ENCODE measurements around the gene ARL4C. TPM values are rescaled to one million over a fixed set of nuclear protein-coding genes. Genes with fewer than 3 reads are reported as not detected.

The ARL4C gene
- total and polyA plus RNA-seq, 2 of the 8 experiments (the other 6 are each of a cell fraction or from before 2014, with no cell fraction given) = 7.0 to 16.9 TPM

GRCh38 chr2:234534515-234534914 lies 37.6 kb upstream of the ARL4C start:
- Histone ChIP-seq H3K4me2 (ENCODE audit: insufficient read depth in 1 of 2, low read depth in 2 of 2, low read length in 2 of 2) (no peak overlapping the region), H3K9me3 (ENCODE audit: insufficient read depth in 2 of 2, low read depth in 1 of 2, low read length in 1 of 2) (0 out of 4 replicates have a peak, but pooled peaks cover 0 to 3% of the 10 kb centered on the region in 2 experiments), H3K4ac (replicated peaks; ENCODE audit: insufficient read length, low read depth, low read length) (no peak overlapping the region), H3K9ac (replicated peaks in 1 of 4; ENCODE audit: extremely low read depth in 1 of 4, low read depth in 3 of 4, low read length in 3 of 4) (no peak overlapping the region), H2AK5ac (ENCODE audit: low read depth, low read length) (no peak overlapping the region), H2AFZ (ENCODE audit: low read length) (no peak overlapping the region), H4K20me1 (replicated peaks in 1 of 2; ENCODE audit: control insufficient read depth in 1 of 2, insufficient read depth in 2 of 2, low read length in 2 of 2) (no peaks in the 10 kb centered on the region), H2BK120ac (replicated peaks; ENCODE audit: low read depth, low read length) (no peak overlapping the region), H3K4me1 (replicated peaks in 1 of 4; ENCODE audit: control insufficient read depth in 3 of 4, insufficient read depth in 4 of 4, low read length in 3 of 4) (peaks cover 0 to 6% (median 0%) of the 10 kb centered on the region in 4 experiments; a peak in 3 of 7 replicates), H3K27me3 (replicated peaks in 1 of 4; ENCODE audit: control insufficient read depth in 3 of 4, extremely low read depth in 1 of 4, insufficient read depth in 3 of 4, low read length in 3 of 4) (no peaks in the 10 kb centered on the region), H3K14ac (ENCODE audit: insufficient read length) (no peak overlapping the region), H3K18ac (ENCODE audit: extremely low read depth, low read length) (no peak overlapping the region), H2BK12ac (ENCODE audit: low read depth, low read length) (no peak overlapping the region), H2BK20ac (ENCODE audit: low read length) (no peak overlapping the region), H3K23ac (ENCODE audit: insufficient read length) (no peak overlapping the region), H4K91ac (replicated peaks; ENCODE audit: insufficient read length, low read length) (no peak overlapping the region), H4K8ac (ENCODE audit: extremely low read depth, insufficient read depth, low read length) (no peak overlapping the region), H2BK15ac (ENCODE audit: low read length) (no peak overlapping the region), H3K79me1 (ENCODE audit: low read depth, low read length) (no peaks in the 10 kb centered on the region), H2BK5ac (ENCODE audit: low read depth, low read length) (no peak overlapping the region), H3K79me2 (ENCODE audit: control insufficient read depth in 1 of 2, insufficient read depth in 2 of 2, low read length in 2 of 2) (no peaks in the 10 kb centered on the region), H3K56ac (replicated peaks; ENCODE audit: insufficient read length, low read depth, low read length) (no peak overlapping the region), H3K27ac (ENCODE audit: low read depth, low read length) (no peak overlapping the region), H3K4me3 (ENCODE audit: extremely low read depth in 1 of 4, insufficient read depth in 2 of 4, low read depth in 3 of 4, low read length in 4 of 4) (no peak overlapping the region), H4K5ac (ENCODE audit: insufficient read length, low read depth, low read length) (no peak overlapping the region), H3K23me2 (ENCODE audit: low read depth, low read length) (no peaks in the 10 kb centered on the region), H3K36me3 (ENCODE audit: control insufficient read depth in 2 of 4, insufficient read depth in 4 of 4, low read length in 3 of 4) (no peaks in the 10 kb centered on the region)
- no peak for DNase-seq (ENCODE audit: low read depth in 1 of 2, low spot score in 2 of 2)
- TF ChIP-seq TCF12 (IDR thresholded peaks at IDR 0.05; ENCODE audit: low read depth, low read length) (no peak), CHD2 (IDR thresholded peaks at IDR 0.05; ENCODE audit: low read length) (no peak), BACH1 (IDR thresholded peaks at IDR 0.05; ENCODE audit: low read length) (no peak), EGR1 (IDR thresholded peaks at IDR 0.05; ENCODE audit: borderline replicate concordance, low read depth, low read length) (no peak), JUN (IDR thresholded peaks at IDR 0.05; ENCODE audit: low read depth, low read length) (no peak), SIX5 (IDR thresholded peaks at IDR 0.05; ENCODE audit: low read depth, low read length) (no peak), RBBP5 (IDR thresholded peaks at IDR 0.05; ENCODE audit: borderline replicate concordance, low read depth, low read length) (no peak), EZH2 (IDR thresholded peaks at IDR 0.05; ENCODE audit: low read depth, low read length, severe bottlenecking) (no peak)
- TF ChIP-seq, protein P1, sequence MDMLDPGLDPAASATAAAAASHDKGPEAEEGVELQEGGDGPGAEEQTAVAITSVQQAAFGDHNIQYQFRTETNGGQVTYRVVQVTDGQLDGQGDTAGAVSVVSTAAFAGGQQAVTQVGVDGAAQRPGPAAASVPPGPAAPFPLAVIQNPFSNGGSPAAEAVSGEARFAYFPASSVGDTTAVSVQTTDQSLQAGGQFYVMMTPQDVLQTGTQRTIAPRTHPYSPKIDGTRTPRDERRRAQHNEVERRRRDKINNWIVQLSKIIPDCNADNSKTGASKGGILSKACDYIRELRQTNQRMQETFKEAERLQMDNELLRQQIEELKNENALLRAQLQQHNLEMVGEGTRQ (IDR thresholded peaks at IDR 0.05; ENCODE audit: low read length) = no peak
- POLR2A ChIA-PET (ENCODE audit: partially characterized antibody) = no interaction called here
- CTCF ChIA-PET (ENCODE audit: partially characterized antibody) = interaction anchor here (0.9 to 3.2 kb wide), 2 partner anchors 11 to 304 kb away, joined by 3 to 21 read pairs; no protein-coding TSS in a partner anchor
- WGBS, 2 experiments (ENCODE audit: extremely low coverage in 1 of 2, insufficient coverage in 1 of 2, insufficient read length in 1 of 2, insufficient replicate concordance in 2 of 2, low coverage in 1 of 2, low lambda C conversion rate in 2 of 2, missing lambda C conversion rate in 1 of 2) = 87% methylated on average over 8 of the region's 8 CpGs; no CpG with 5 or more reads in 1 of the 2 experiments
- FAIRE-seq = no peak
